Hematopoietic multipotent progenitor cell treated with erythropoietin and hydrocortisone succinate and interleukin-3 and kit ligand, for 17 days (in vitro differentiated cells): Measurements from ENCODE around the gene CLK2.
A peak's percentile ranks its signal among the peaks of the same experiment; 100 is the strongest.
"Not testable (repeated sequence)": the region's sequence is repeated elsewhere in the genome, so short reads cannot be mapped to it uniquely, and the experiment has no call there.

Experiments used
- DNase-seq: peaks from one replicate; pipeline ENCODE4 v3.0.0-alpha.2; 2015; ENCODE audit warnings: low spot score

The CLK2 gene

GRCh38 chr1:155241841-155242264, 31.5 kb downstream of the CLK2 start:
- DNase-seq, result no peak

- DNase-seq, result peak; percentile 78
Observed at GRCh38 chr1:155241069-155241679, 32.1 kb downstream of the CLK2 start.

GRCh38 chr1:155236451-155236850, 36.9 kb downstream of the CLK2 start:
- DNase-seq, result no peak

- DNase-seq, result not testable (repeated sequence)
Observed at GRCh38 chr1:155235375-155235774, 37.9 kb downstream of the CLK2 start.

GRCh38 chr1:155233502-155233901, 39.8 kb downstream of the CLK2 start:
- not testable (repeated sequence) for DNase-seq

- not testable (repeated sequence) for DNase-seq
Observed at GRCh38 chr1:155232001-155232978, 41.0 kb downstream of the CLK2 start.

- DNase-seq, result not testable (repeated sequence)
Observed at GRCh38 chr1:155231302-155231701, 42.0 kb downstream of the CLK2 start.

GRCh38 chr1:155228096-155228427, 45.2 kb downstream of the CLK2 start:
- DNase-seq, result no peak

GRCh38 chr1:155227261-155228095, 45.8 kb downstream of the CLK2 start:
- DNase-seq, result peak; percentile 95

- no peak for DNase-seq
Observed at GRCh38 chr1:155226910-155227260, 46.4 kb downstream of the CLK2 start.

- peak; percentile 76 for DNase-seq
Observed at GRCh38 chr1:155226188-155226909, 47.0 kb downstream of the CLK2 start.

GRCh38 chr1:155225404-155225759, 47.9 kb downstream of the CLK2 start:
- DNase-seq, result not testable (repeated sequence)

GRCh38 chr1:155223047-155223446, 50.3 kb downstream of the CLK2 start:
- DNase-seq, result no peak

- not testable (repeated sequence) for DNase-seq
Observed at GRCh38 chr1:155220211-155220965, 52.9 kb downstream of the CLK2 start.

- DNase-seq, result no peak
Observed at GRCh38 chr1:155219592-155220031, 53.7 kb downstream of the CLK2 start.

GRCh38 chr1:155218854-155219591, 54.3 kb downstream of the CLK2 start:
- DNase-seq, result peak; percentile 31

- DNase-seq, result not testable (repeated sequence)
Observed at GRCh38 chr1:155214702-155215101, 58.6 kb downstream of the CLK2 start.
